GM21381 (cell line): ENCODE measurements around the gene FNDC3B.

ENCODE experiments used
- ATAC-seq: cut with Tn5 transposase; IDR thresholded peaks from one replicate; pipeline ENCODE4 v1.9.1; 2021; ENCODE audit warnings: mild to moderate bottlenecking, moderate library complexity; ENCODE audit not compliant: unreplicated experiment

FNDC3B gene

DNA sequence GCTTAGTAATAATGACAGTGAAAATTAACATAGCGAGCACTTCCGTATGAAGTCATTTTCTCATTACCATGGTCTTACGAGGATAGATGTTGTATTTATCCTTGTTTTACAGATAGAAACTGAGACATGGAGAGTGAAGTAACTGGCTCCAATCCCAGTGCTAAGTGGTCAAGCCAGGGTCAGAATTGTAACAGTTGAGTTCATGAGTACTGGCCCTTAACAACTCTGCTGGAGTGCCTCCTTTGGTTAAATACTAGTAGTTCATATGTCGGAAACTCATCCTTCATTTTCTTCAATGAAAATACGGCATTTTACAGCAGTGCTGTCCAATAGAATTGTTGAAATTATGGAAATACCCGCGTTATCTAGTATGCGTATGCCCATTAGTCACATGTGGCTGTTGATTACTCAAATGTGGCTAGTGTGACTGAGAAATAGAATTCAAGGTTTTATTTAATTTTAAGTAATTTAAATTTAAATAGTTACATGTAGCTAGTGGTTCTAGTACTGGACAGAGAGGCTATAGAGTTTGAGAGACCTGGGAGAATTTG is 32.5 kb downstream of the FNDC3B start:
- ATAC-seq: no peak

- no peak for ATAC-seq
These were observed 33.2 kb downstream of the FNDC3B start for GRCh38 chr3:172072543-172072942.

DNA sequence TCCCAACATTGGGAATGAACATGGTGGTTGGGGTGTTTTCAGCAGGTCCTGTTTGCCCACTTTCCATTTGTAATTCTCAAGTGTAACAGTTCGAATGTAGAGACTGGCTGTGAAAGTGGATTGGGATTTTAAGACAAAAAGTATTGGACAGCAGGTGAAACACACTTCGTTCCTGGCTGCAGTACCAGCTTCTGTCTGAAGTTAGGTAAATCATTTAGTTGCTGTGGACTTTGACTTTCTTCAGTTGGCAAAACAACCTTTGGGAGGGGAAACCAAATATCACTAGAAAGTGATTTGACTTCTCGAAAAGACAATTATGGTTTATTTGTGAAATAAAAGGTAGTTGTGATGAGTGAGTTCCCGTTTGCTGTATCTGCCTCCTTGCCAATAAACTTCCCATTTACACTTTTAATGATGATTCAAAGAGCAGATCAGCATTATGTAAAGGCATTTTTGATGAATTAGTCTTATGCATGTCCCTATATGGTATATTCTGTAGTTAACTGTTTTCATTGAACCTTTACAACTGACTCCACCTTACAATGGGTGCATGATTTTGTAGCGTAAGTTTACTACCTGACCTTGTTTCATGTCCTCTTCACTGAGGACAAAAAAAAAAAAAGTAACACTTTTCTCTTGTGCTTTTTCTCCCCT is 34.0 kb downstream of the FNDC3B start:
- no peak for ATAC-seq

GRCh38 chr3:172074032-172074431 is 34.7 kb downstream of the FNDC3B start:
- ATAC-seq: no peak

DNA sequence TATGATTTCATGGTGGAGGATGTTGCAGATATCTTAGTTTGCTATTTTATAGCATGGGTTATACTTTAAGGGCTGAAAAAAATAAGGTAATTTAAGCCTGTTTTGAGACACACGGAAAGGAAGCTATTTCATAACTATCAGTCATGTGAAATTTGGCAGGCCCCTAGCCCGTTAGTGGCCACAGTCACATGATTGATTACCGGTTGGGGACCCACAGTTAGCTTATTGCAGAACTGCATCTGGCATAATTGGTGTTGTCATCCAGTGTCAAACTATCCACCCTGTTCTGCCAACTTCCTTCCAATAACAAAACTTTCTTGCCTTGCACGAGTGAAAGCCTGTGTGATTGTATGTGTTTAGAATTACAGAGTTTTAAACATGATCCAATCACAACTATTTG is 35.2 kb downstream of the FNDC3B start:
- ATAC-seq: no peak

GRCh38 chr3:172076212-172076611 is 36.8 kb downstream of the FNDC3B start:
- no peak for ATAC-seq

DNA sequence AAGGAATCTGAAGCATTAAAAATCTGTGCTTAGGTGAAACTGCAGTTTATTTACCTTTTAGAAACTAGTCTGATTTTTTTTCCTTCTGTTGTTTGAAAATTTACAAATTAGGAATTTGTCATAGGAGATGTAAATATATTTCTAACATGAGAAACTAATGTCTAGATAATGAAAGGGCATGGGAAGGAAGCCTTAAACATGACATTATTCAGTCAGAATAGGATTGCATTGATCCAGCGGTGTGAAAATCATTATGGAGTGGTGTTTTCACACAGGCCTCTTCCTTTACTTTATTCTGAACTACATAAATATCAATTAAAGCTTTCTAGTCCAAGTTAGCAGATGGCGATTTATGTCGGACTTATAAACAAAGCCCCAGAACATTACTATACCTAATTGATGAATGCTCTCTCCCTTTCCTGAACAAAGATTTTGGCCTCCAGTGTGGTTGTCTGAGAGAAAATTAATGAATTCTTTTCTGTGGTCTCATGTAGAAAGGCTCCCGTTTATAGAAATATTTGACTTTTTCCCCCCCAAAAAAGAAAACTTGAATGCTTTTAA is 37.9 kb downstream of the FNDC3B start:
- ATAC-seq: no peak

- no peak for ATAC-seq
These were observed 38.9 kb downstream of the FNDC3B start for GRCh38 chr3:172078244-172078643.

DNA sequence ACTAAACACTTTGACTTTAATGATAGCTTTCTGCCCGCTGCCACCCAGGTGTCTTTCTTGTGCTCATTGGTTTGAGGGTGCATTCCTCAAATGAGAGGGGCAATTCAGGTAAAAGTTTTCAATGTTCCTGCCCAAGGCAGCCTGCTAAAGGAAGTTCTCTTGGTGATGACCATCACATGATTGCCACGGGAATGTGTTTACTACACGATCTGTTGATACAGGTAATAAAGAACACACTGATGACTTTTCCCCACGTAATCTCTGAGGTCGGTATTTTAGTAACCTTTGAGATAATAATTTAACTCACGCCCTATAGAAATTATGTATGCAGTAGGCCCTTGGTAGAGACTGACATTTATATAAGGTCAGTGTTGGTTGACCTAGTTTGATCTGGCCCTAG is 39.3 kb downstream of the FNDC3B start:
- no peak for ATAC-seq

DNA sequence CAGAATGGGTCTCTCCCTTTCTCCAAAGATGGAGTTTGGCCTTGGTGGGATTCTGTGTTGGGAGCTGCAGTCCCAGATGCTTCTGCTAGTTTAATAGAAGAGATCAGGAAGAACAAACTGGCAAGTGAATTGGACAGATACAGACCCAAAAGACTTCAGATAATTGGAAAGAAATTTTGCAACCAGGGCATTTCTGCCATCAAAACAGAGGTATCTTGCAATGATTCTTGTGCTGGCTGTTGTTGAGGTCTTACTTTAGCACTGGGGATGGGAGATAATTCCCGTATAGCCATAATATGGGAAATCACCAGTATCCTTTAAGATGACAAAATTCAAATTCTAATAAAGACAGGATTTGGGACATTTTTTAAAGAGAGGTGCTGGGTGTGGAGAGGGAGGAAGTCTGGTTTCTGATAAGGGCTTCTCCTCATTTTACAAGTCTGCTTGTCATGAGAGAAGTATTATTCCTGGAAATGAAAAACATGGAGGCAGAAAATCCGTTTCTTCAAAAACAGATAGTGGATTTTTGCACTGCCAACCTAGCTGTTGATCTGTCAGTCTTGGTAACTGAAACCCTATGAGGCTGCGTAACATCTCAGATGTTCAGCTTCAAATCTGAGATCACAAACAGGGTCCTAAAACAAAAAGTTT is 40.1 kb downstream of the FNDC3B start:
- no peak for ATAC-seq

DNA sequence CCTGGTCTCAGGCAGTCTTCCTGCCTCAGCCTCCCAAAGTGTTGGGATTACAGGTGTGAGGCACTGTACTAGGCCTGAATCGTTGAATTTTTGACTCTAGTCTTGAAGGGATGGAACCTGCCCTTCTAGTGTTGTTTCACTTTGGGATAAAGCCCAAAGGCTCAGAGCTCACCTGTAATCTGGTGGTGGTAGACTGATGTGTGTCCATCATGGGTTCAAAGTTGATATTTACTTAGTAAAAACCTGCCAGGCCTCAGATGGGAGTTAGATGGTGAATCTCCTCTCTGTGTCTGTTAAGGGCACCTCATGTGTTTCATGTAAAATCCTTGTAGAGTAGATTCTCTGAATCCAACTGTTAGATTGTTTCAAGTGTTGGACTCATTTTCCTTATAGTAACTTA is 41.1 kb downstream of the FNDC3B start:
- ATAC-seq: no peak

DNA sequence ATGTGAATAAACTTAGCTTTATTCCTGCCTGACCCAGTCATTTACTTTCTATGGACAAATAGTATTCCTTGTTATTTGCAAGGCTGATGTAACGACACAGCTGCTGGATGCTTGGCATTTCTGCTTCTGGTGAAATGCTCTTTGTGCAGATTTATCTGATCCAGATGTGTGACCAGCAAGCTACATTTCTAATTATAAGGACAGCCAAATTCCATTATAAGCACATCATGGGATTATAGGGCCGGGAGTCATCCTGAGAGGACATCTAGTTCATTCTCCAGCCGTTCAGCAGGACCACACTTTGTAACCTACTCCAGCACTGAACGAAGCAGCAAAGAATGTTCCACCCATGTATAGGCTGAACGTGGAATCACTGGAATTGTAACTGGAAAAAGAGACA is 42.9 kb downstream of the FNDC3B start:
- ATAC-seq: no peak

DNA sequence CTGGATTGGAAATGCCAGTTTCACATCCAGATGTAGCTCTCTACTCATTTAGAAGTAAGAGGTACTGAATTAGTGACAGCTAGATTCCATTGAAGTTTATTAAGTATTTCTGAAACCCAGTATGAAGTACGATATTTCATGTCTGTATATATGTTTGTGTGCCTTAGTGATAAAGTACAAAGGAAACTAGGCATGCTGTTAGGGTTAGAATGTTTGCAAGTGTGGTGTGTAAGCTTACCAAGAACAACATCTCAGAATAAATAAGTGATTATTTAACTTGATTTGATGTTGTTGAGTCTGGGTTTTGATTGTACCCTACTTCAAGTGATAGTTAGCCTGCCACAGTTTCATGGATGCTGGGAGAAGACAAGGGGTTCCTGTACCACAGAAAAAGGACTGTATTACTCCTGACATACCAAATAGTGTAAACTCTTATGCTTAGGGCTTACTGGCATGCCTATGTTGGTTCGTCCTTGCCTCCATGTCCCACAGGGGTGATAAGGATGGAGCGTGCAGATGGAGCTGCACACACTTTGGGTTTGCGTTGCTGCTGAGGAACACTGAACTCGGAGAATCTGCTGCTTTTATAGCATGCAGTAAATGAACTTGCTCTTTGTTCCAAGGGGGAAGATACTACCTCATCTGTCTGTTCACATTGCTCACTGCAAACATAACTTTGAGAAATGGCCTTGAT is 43.6 kb downstream of the FNDC3B start:
- no peak for ATAC-seq

- ATAC-seq: no peak
These were observed 44.6 kb downstream of the FNDC3B start for GRCh38 chr3:172083995-172084409.

- no peak for ATAC-seq
These were observed 45.6 kb downstream of the FNDC3B start for GRCh38 chr3:172084871-172085556.

GRCh38 chr3:172085557-172085895 is 46.1 kb downstream of the FNDC3B start:
- no peak for ATAC-seq

DNA sequence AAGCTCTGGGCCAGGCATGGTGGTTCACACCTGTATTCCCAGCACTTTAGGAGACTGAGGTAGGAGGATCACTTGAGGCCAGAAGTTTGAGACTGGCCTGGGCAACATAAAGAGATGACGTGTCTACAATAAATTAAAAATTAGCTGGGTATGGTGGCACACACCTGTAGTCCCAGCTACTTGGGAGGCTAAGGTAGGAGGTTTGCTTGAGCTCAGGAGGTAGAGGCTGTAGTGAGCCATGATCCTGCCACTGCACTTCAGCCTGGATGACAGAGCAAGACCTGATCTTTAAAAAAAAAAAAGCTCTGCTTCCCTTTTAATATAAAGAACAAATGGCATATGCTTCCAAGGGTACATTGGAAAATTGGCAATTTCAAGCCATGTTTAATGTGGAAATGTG is 46.7 kb downstream of the FNDC3B start:
- no peak for ATAC-seq

DNA sequence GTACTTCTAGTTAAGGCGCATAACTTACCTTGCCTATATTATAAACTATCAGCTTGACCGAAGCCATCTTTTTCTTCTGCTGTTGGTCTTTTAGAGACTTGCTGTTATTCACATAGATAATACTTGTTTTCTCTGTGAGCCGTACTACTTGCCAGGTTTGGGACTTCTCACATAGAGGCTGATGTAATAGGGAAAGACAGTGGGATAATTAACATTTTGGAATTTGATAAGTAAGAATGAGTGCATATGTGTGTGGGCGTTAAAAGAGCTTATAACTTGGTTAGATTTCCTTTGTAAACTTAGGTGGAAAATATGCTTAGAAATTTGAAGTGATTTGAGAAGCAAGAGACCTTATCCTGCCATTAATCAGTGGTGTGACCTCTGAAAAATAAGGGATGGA is 47.8 kb downstream of the FNDC3B start:
- ATAC-seq: no peak

DNA sequence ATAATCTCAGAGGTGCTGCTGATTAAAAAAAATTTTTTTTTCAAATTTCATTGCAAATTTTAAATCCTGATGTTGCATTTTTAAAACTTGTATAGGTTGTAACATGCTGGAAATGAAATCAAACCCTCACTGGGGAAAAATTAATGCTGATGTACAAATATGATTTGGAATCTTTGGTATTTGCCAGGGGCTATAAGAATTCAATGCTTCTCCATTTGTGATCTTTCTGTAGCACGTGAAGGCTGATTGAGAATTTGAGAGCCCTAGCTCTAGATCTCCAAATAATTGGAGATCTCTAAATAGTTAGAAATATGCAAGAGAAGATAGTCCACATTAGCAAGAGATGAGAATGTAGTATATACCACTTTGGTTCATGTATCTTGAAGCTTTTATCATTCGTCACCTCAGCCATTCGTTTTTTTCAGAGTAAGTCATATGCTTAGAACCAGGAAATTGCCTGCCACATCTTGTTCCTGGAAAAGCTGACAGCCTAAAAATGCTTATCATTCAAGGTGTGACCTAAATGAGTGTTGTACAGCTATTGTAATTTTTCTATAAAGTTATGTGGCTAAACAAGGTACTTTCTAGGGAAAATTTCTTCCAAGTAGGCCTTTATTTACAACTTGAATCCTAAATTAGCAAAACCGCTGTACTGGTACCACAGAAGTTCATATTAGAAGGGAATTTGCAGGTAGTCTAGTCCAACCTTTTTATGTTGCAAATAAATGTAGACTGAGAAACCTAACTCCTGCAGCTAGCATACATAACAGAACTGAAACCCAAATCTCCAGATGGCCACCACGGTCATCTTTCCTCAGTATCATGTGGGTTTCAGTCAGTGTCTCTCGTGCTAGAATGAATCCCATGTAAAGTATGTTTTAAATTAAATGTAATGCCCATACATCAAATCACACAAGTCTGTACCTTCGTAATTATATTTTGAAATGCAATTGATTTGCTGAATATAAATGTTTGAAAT is 48.5 kb downstream of the FNDC3B start:
- ATAC-seq: peak; percentile 91

DNA sequence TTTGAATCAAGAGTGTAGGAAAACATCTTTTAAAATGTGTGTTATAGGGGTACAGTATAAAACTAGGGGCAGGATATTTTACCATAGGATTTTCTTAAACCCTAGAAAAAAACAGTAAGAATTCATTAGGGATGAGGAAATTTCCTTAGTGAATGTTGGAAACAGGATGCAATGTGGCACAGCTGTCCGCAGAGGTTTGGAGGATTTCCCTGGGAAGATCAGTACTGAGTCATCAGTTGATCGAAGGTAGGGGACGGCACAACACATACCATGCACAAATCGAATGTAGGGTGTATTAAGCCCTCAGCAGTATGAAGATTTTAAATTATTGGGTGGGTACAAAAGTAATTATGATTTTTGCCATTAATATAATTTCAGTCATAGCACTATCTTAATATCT is 49.9 kb downstream of the FNDC3B start:
- ATAC-seq: no peak
